Neuron (in vitro differentiated cells): Measurements from ENCODE around the gene KDM4F.
"Not testable (repeated sequence)": the region's sequence is repeated elsewhere in the genome, so short reads cannot be mapped to it uniquely, and the experiment has no call there.

ENCODE experiments used
- H2AFZ ChIP-seq: one replicate; pipeline ENCODE4 v1.6.1; 2013; ENCODE audit warnings: low read depth, mild to moderate bottlenecking, inconsistent platforms, low read length, moderate library complexity
- H3K27me3 ChIP-seq: one replicate; pipeline ENCODE4 v1.6.1; 2013; ENCODE audit warnings: low read length; ENCODE audit not compliant: insufficient read depth
- H3K36me3 ChIP-seq: one replicate; pipeline ENCODE4 v1.6.1; 2013; ENCODE audit warnings: low read length; ENCODE audit not compliant: insufficient read depth
- H3K4me1 ChIP-seq: one replicate; pipeline ENCODE4 v1.6.1; 2013; ENCODE audit warnings: low read length; ENCODE audit not compliant: insufficient read depth
- H3K4me3 ChIP-seq: 2 replicates; pipeline ENCODE4 v1.5.1; 2013; ENCODE audit warnings: mild to moderate bottlenecking, low read length, moderate library complexity
- H3K9me3 ChIP-seq: one replicate; pipeline ENCODE4 v1.6.1; 2013; ENCODE audit warnings: low read length

The KDM4F gene

GRCh38 chr11:95049122-95049521, at the start of gene KDM4F:
Gene KDM4F (plus strand): TSS chr11:95049422.
- not testable (repeated sequence) for H3K9me3 ChIP-seq, H3K4me1 ChIP-seq, H3K4me3 ChIP-seq, H3K27me3 ChIP-seq, H2AFZ ChIP-seq, H3K36me3 ChIP-seq

DNA sequence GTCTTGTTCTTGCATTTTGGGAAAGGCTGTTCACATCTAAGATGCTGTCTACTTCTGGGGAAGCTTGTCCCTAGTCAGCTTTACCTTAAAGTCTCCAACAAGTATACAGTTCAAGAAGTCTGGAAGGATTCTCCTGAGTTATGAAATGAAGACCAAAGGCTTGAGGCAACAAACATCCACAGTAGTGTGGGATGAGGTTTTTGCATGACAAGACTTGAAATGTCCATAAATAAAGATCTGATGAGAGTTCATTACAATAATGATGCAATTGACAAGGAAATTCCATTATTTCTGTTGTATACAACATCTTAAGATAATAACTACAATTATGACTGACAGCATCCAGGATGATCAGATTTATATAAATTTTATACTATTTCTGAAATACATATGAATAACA, 45.5 kb upstream of the KDM4F start:
- peaks cover 3% of the 10 kb centered on the region for H3K36me3 ChIP-seq

GRCh38 chr11:95005642-95006041, 43.6 kb upstream of the KDM4F start:
- Histone ChIP-seq H3K4me1 (no peaks in the 10 kb centered on the region), H3K4me3 (no peak overlapping the region), H3K36me3 (no peaks in the 10 kb centered on the region), H2AFZ (no peak overlapping the region), H3K27me3 (no peaks in the 10 kb centered on the region), H3K9me3 (no peaks in the 10 kb centered on the region)

More for the DNA sequence above, 45.5 kb upstream of the KDM4F start:
- no peaks in the 10 kb centered on the region for H3K27me3 ChIP-seq
- no peak overlapping the region for H3K4me3 ChIP-seq
- no peaks in the 10 kb centered on the region for H3K4me1 ChIP-seq
- no peaks in the 10 kb centered on the region for H3K9me3 ChIP-seq
- no peak overlapping the region for H2AFZ ChIP-seq

GRCh38 chr11:95011376-95011775, 37.8 kb upstream of the KDM4F start:
- H3K9me3 ChIP-seq = no peaks in the 10 kb centered on the region

DNA sequence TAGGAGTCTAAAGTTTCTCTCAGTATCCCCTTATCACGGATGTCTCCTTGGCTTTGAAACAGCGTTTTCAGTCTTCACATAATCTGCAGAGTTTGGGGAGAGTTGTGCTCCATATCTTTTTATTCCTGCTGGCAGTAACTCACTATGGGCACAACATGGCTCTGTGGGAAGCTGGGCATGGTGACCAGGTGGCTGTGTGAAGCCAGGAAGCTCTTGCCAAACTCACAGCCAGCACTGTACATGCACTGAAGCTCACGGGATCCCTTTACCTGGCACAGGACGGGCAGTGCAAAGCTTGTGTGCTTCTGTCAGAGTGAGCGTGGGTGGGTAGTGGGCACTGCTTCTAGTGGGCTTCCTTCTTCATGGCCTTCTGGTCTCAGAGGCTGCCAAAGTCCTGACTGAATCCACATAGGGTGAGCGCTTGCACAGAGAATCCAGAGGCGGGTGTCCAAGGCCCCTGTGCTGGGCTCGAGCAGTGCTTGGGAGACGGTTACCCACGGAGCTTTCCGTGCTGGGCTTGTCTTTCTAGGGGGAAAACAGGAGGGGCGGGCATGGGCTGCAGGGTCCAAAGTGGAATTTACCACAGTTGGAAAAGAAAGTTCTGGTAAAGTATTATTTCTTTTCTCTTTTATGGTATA, 34.9 kb upstream of the KDM4F start:
- H3K4me1 ChIP-seq = peaks cover 4% of the 10 kb centered on the region
- H3K9me3 ChIP-seq = no peaks in the 10 kb centered on the region
- no peak overlapping the region for H3K4me3 ChIP-seq
- H3K36me3 ChIP-seq = no peaks in the 10 kb centered on the region
- no peak overlapping the region for H2AFZ ChIP-seq
- no peaks in the 10 kb centered on the region for H3K27me3 ChIP-seq

More at GRCh38 chr11:95011376-95011775, 37.8 kb upstream of the KDM4F start:
- H3K36me3 ChIP-seq = no peaks in the 10 kb centered on the region
- no peaks in the 10 kb centered on the region for H3K4me1 ChIP-seq
- no peak overlapping the region for H3K4me3 ChIP-seq
- no peak overlapping the region for H2AFZ ChIP-seq
- no peaks in the 10 kb centered on the region for H3K27me3 ChIP-seq

GRCh38 chr11:95016139-95016538, 33.1 kb upstream of the KDM4F start:
- Histone ChIP-seq H3K4me1 (peaks cover 4% of the 10 kb centered on the region), H3K27me3 (no peaks in the 10 kb centered on the region), H3K9me3 (no peaks in the 10 kb centered on the region), H2AFZ (no peak overlapping the region), H3K36me3 (no peaks in the 10 kb centered on the region), H3K4me3 (no peak overlapping the region)

GRCh38 chr11:95021468-95021867, 27.8 kb upstream of the KDM4F start:
- H3K27me3 ChIP-seq, H2AFZ ChIP-seq, H3K4me3 ChIP-seq, H3K9me3 ChIP-seq, H3K36me3 ChIP-seq, H3K4me1 ChIP-seq: not testable (repeated sequence)

- H3K9me3 ChIP-seq = no peaks in the 10 kb centered on the region
- H3K27me3 ChIP-seq = no peaks in the 10 kb centered on the region
- H3K4me1 ChIP-seq = no peaks in the 10 kb centered on the region
- H2AFZ ChIP-seq = no peak within 1 kb of the TSS
- H3K36me3 ChIP-seq = no peaks in the 10 kb centered on the region
- H3K4me3 ChIP-seq = no peak within 1 kb of the TSS
Measured at GRCh38 chr11:95024958-95025357, 24.3 kb upstream of the KDM4F start, which contains the start of gene KDM4E. Gene KDM4E (plus strand): TSS chr11:95025258. CDS start chr11:95025558, 300 bp downstream.

GRCh38 chr11:95025594-95025993, 23.6 kb upstream of the KDM4F start:
- not testable (repeated sequence) for H3K36me3 ChIP-seq, H3K27me3 ChIP-seq, H3K4me3 ChIP-seq, H3K9me3 ChIP-seq, H3K4me1 ChIP-seq, H2AFZ ChIP-seq

- Histone ChIP-seq H3K4me1 (no peaks in the 10 kb centered on the region), H3K27me3 (no peaks in the 10 kb centered on the region), H3K9me3 (no peaks in the 10 kb centered on the region), H3K36me3 (no peaks in the 10 kb centered on the region), H3K4me3 (no peak overlapping the region), H2AFZ (no peak overlapping the region)
Measured at GRCh38 chr11:95028357-95028756, 20.9 kb upstream of the KDM4F start.

GRCh38 chr11:95033051-95033450, 16.2 kb upstream of the KDM4F start:
- Histone ChIP-seq H3K36me3 (no peaks in the 10 kb centered on the region), H2AFZ (no peak overlapping the region), H3K9me3 (peaks cover 2% of the 10 kb centered on the region), H3K27me3 (no peaks in the 10 kb centered on the region), H3K4me1 (no peaks in the 10 kb centered on the region), H3K4me3 (no peak overlapping the region)

DNA sequence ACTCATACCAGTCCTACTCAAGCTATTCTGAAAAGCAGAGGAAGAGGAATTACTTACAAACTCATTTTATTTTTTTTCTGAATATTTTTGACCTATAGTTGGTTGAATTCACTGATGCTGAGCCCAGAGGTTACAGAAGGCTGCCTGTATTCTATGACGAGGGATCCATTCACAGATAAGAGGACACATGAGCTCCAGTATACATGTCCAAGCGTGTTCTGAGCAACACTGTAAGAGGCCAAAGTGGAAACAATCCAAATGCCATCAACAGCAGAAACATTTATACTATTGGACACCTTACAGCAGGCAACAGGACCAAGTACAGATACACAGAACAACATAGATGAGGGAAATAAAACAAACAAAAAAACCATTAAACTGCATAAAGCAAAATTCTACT, 13.9 kb upstream of the KDM4F start:
- no peaks in the 10 kb centered on the region for H3K36me3 ChIP-seq
- H3K27me3 ChIP-seq = no peaks in the 10 kb centered on the region
- H2AFZ ChIP-seq = no peak overlapping the region
- peaks cover 2% of the 10 kb centered on the region for H3K9me3 ChIP-seq
- no peaks in the 10 kb centered on the region for H3K4me1 ChIP-seq
- no peak overlapping the region for H3K4me3 ChIP-seq

GRCh38 chr11:95037356-95038035, 11.7 kb upstream of the KDM4F start:
- not testable (repeated sequence) for H3K9me3 ChIP-seq, H3K27me3 ChIP-seq, H3K4me1 ChIP-seq, H3K36me3 ChIP-seq, H2AFZ ChIP-seq, H3K4me3 ChIP-seq

DNA sequence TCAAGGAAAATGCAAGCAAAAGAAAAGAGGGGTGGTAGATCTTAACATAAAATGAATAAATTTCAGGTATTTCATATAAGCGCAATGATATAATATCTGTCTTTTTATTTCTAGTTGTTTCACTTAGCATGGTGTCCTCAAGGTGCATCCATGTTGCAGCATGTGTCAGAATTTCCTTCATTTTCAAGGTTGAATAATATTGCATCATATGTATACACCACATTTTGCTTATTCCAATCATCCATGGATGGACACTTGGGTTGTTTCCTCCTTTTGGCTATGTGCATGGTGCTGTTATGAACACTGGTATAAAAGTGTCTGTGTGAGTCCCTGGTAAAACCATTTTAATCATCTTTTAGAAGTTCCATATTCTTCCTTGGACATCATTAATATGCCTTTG, 7.0 kb upstream of the KDM4F start:
- no peaks in the 10 kb centered on the region for H3K36me3 ChIP-seq
- no peak overlapping the region for H2AFZ ChIP-seq
- H3K27me3 ChIP-seq = peaks cover 5% of the 10 kb centered on the region
- H3K4me3 ChIP-seq = no peak overlapping the region
- H3K9me3 ChIP-seq = no peaks in the 10 kb centered on the region
- H3K4me1 ChIP-seq = no peaks in the 10 kb centered on the region
